Fibroblast of lung (primary cell): Measurements from ENCODE around the gene AGXT. TPM values are rescaled to one million over a fixed set of nuclear protein-coding genes. Genes with fewer than 3 reads are reported as not detected.

Experiments
- DNase-seq, 2 donors: peaks; one replicate each; pipeline versions ENCODE4 v3.0.0 to v3.0.0-alpha.2; 2010; ENCODE audit warnings: low read depth in 2 of 2
- H2AFZ ChIP-seq: 2 replicates; pipeline ENCODE4 v1.5.1; 2012; ENCODE audit warnings: low read length, control low read depth, inconsistent platforms
- H3K27ac ChIP-seq: 2 replicates; pipeline ENCODE4 v1.5.1; 2011; ENCODE audit warnings: low read length, control low read depth; ENCODE audit not compliant: insufficient read depth
- H3K27me3 ChIP-seq: 2 replicates; pipeline ENCODE4 v1.5.1; 2011; ENCODE audit warnings: mild to moderate bottlenecking, low read length; ENCODE audit not compliant: control insufficient read depth, insufficient read depth
- H3K36me3 ChIP-seq: 2 replicates; pipeline ENCODE4 v1.5.1; 2011; ENCODE audit warnings: low read length; ENCODE audit not compliant: control insufficient read depth, insufficient read depth
- H3K4me1 ChIP-seq: 2 replicates; pipeline ENCODE4 v1.5.1; 2011; ENCODE audit warnings: low read length; ENCODE audit not compliant: control insufficient read depth, insufficient read depth; ENCODE audit errors: extremely low read depth
- H3K4me2 ChIP-seq: 2 replicates; pipeline ENCODE4 v1.5.1; 2011; ENCODE audit warnings: low read length, control low read depth; ENCODE audit not compliant: insufficient read depth; ENCODE audit errors: extremely low read depth
- H3K4me3 ChIP-seq, 4 experiments: fragments of 200-600 bp in 1 of 4; sonication (generic) in 1 of 4; replicated peaks in 1 of 4; 2 replicates each; pipeline ENCODE4 v1.5.1; 2011 to 2016; ENCODE audit warnings: low read length in 4 of 4, low read depth in 3 of 4, mild to moderate bottlenecking in 3 of 4, control low read depth in 2 of 4, inconsistent platforms in 1 of 4, mixed read lengths in 1 of 4; ENCODE audit not compliant: insufficient read depth in 1 of 4; ENCODE audit errors: control extremely low read depth in 1 of 4
- H3K79me2 ChIP-seq: 2 replicates; pipeline ENCODE4 v1.5.1; 2012; ENCODE audit warnings: mild to moderate bottlenecking, low read length, inconsistent platforms; ENCODE audit not compliant: control insufficient read depth, insufficient read depth
- H3K9ac ChIP-seq: 2 replicates; pipeline ENCODE4 v1.5.1; 2011; ENCODE audit warnings: mild to moderate bottlenecking, low read length, control low read depth; ENCODE audit not compliant: insufficient read depth
- H3K9me3 ChIP-seq: 2 replicates; pipeline ENCODE4 v1.5.1; 2012; ENCODE audit warnings: low read depth, low read length; ENCODE audit not compliant: control insufficient read depth, insufficient read depth
- H4K20me1 ChIP-seq: 2 replicates; pipeline ENCODE4 v1.5.1; 2011; ENCODE audit warnings: low read length; ENCODE audit not compliant: control insufficient read depth, insufficient read depth; ENCODE audit errors: extremely low read depth
- EZH2 ChIP-seq: IDR thresholded peaks from 2 replicates; pipeline ENCODE4 v1.5.1; 2012; ENCODE audit warnings: low read length, control low read depth, mild to moderate bottlenecking; ENCODE audit errors: missing control alignments
- polyA plus RNA-seq, 2 donors: library from polyadenylated mRNA; depleted of rRNA in 1 of 2; stranded (reverse) in 1 of 2; unstranded in 1 of 2; fragments of >200 nt; gene quantifications; 2 replicates each; pipeline ENCODE4 v1.2.1, GENCODE V29; 2011 to 2012; ENCODE audit warnings: missing spikeins in 1 of 2
- total RNA-seq: library from RNA; depleted of rRNA; stranded (reverse); fragments of >200 nt; gene quantifications from 2 replicates; pipeline ENCODE4 v1.2.1, GENCODE V29; 2014
- TF ChIP-seq, protein P1 (sequence below), 2 donors: IDR thresholded peaks in 1 of 2; conservative IDR thresholded peaks in 1 of 2; 1 replicate in 1 of 2; 2 replicates in 1 of 2; pipeline ENCODE4 v1.5.1; 2011 to 2012; ENCODE audit warnings: low read length in 2 of 2, control low read depth in 1 of 2, inconsistent platforms in 1 of 2, low read depth in 1 of 2, mild to moderate bottlenecking in 1 of 2

Gene AGXT
- total and polyA plus RNA-seq, 2 donors (not counting 1 experiment from before 2014, with no cell fraction given) = not detected

GRCh38 chr2:240885566-240885965 lies 16.9 kb downstream of the AGXT start:
- H3K79me2 ChIP-seq = no peaks in the 10 kb centered on the region
- no peak for DNase-seq
- H3K4me2 ChIP-seq = no peak overlapping the region
- no peak overlapping the region for H2AFZ ChIP-seq
- TF ChIP-seq, protein P1, sequence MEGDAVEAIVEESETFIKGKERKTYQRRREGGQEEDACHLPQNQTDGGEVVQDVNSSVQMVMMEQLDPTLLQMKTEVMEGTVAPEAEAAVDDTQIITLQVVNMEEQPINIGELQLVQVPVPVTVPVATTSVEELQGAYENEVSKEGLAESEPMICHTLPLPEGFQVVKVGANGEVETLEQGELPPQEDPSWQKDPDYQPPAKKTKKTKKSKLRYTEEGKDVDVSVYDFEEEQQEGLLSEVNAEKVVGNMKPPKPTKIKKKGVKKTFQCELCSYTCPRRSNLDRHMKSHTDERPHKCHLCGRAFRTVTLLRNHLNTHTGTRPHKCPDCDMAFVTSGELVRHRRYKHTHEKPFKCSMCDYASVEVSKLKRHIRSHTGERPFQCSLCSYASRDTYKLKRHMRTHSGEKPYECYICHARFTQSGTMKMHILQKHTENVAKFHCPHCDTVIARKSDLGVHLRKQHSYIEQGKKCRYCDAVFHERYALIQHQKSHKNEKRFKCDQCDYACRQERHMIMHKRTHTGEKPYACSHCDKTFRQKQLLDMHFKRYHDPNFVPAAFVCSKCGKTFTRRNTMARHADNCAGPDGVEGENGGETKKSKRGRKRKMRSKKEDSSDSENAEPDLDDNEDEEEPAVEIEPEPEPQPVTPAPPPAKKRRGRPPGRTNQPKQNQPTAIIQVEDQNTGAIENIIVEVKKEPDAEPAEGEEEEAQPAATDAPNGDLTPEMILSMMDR (conservative IDR thresholded peaks at IDR 0.05 in 1 of 2, IDR thresholded peaks at IDR 0.05 in 1 of 2; ENCODE audit: low read depth in 1 of 2, low read length in 2 of 2) = no peak
- no peak for TF ChIP-seq EZH2
- H3K4me1 ChIP-seq = no peaks in the 10 kb centered on the region
- H3K27me3 ChIP-seq = no peaks in the 10 kb centered on the region
- no peaks in the 10 kb centered on the region for H3K36me3 ChIP-seq
- no peaks in the 10 kb centered on the region for H4K20me1 ChIP-seq
- H3K27ac ChIP-seq = no peak overlapping the region
- H3K9me3 ChIP-seq = no peaks in the 10 kb centered on the region
- H3K9ac ChIP-seq = no peak overlapping the region
- H3K4me3 ChIP-seq = no peak overlapping the region

DNA sequence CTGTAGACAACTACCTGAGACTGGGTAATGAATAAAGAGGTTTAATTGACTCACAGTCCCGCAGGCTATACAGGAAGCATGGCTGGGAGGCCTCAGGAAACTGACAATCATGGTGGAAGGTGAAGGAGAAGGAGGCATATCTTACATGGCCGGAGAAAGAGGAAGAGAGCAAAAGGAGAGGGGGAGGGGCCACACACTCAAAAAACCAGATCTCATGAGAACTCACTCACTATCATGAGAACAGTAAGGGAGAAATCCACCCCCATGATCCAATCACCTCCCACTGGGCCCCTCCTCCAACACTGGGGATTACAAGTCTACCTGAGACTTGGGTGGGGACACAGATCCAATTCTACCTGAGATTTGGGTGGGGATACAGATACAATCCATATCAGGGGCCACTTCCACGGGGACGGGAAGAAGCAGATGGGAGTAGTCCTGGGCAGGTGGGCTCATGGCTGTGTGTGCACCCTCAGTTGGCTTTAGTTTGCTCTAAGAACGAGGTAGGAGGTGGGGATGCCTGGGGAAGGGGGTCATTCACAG lies 17.5 kb downstream of the AGXT start:
- Histone ChIP-seq H2AFZ (no peak overlapping the region), H3K27me3 (no peaks in the 10 kb centered on the region), H3K79me2 (no peaks in the 10 kb centered on the region), H3K9me3 (no peaks in the 10 kb centered on the region), H3K9ac (no peak overlapping the region), H3K4me2 (no peak overlapping the region), H3K4me1 (no peaks in the 10 kb centered on the region), H3K4me3 (no peak overlapping the region), H3K27ac (no peak overlapping the region), H3K36me3 (no peaks in the 10 kb centered on the region), H4K20me1 (no peaks in the 10 kb centered on the region)
- TF ChIP-seq EZH2 = no peak
- TF ChIP-seq, protein P1 (conservative IDR thresholded peaks at IDR 0.05 in 1 of 2, IDR thresholded peaks at IDR 0.05 in 1 of 2; ENCODE audit: low read depth in 1 of 2, low read length in 2 of 2) = no peak
- DNase-seq = no peak

DNA sequence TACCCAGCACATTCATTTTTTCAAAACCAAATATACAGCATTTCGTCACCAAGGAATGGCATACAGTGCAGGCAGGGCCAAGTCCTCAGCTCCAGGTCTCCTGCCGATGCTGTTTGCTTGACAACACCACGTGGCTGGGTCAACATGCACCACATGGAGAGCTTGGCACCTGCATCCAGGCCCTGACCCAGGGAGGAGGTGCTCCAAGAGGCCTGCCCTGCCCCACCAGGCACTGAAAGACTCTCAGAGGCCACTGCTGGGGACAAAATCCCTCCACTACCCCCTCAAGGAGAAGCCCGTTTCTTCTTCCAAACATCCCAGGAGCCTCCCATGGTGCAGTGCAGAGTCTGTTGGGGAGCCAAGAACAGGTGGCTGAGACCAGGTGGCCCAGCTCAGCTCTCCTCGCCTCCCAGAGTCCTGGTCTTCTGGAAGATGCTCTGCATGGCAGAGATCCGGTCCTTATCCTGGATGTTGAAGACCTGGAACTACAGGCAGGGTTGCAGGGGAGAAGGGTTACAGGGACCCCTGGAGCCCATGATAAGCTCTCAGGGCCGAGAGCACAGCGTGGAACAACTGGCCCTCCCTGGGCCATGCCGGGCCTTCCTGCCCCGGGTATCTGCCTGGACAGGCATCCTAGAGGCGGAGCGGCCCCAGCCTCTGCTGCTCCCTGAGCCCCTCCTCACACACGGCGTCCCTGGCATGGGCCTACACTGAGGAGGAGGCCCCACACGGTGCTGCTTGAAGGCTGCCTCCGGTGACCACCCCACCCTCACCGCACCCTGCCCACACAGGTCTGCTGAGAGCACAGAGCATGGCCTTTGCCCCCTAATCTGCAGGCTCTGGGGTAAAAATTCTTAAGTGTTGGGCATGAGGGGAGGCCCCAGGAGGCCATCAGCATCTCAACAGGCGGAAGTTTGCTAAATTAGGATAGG lies 18.3 kb downstream of the AGXT start:
- no peak overlapping the region for H3K27ac ChIP-seq
- DNase-seq = no peak
- H3K9ac ChIP-seq = no peak overlapping the region
- H3K4me3 ChIP-seq = no peak overlapping the region
- no peaks in the 10 kb centered on the region for H3K79me2 ChIP-seq
- no peak overlapping the region for H2AFZ ChIP-seq
- TF ChIP-seq EZH2 = no peak
- TF ChIP-seq, protein P1 (conservative IDR thresholded peaks at IDR 0.05 in 1 of 2, IDR thresholded peaks at IDR 0.05 in 1 of 2; ENCODE audit: low read depth in 1 of 2, low read length in 2 of 2) = no peak
- no peak overlapping the region for H3K4me2 ChIP-seq
- no peaks in the 10 kb centered on the region for H3K9me3 ChIP-seq
- H3K36me3 ChIP-seq = no peaks in the 10 kb centered on the region
- no peaks in the 10 kb centered on the region for H3K27me3 ChIP-seq
- no peaks in the 10 kb centered on the region for H3K4me1 ChIP-seq
- H4K20me1 ChIP-seq = no peaks in the 10 kb centered on the region
